H4 (cell line): Measurements from ENCODE around the gene TAOK2. TPM values are rescaled to one million over a fixed set of nuclear protein-coding genes. Genes with fewer than 3 reads are reported as not detected.
"Not testable (repeated sequence)": the region's sequence is repeated elsewhere in the genome, so short reads cannot be mapped to it uniquely, and the experiment has no call there.

Experiments
- DNase-seq: peaks from one replicate; pipeline ENCODE4 v3.0.0-alpha.2; 2015; ENCODE audit warnings: low spot score
- total RNA-seq: library from RNA; depleted of rRNA; stranded (reverse); fragments of >200 nt; shearing (Covaris generic); gene quantifications from 2 replicates; pipeline ENCODE4 v1.2.3, GENCODE V29; 2014; rRNA removed

The TAOK2 gene
- 11.6 and 17.2 TPM in 2 replicates for total RNA-seq

DNA sequence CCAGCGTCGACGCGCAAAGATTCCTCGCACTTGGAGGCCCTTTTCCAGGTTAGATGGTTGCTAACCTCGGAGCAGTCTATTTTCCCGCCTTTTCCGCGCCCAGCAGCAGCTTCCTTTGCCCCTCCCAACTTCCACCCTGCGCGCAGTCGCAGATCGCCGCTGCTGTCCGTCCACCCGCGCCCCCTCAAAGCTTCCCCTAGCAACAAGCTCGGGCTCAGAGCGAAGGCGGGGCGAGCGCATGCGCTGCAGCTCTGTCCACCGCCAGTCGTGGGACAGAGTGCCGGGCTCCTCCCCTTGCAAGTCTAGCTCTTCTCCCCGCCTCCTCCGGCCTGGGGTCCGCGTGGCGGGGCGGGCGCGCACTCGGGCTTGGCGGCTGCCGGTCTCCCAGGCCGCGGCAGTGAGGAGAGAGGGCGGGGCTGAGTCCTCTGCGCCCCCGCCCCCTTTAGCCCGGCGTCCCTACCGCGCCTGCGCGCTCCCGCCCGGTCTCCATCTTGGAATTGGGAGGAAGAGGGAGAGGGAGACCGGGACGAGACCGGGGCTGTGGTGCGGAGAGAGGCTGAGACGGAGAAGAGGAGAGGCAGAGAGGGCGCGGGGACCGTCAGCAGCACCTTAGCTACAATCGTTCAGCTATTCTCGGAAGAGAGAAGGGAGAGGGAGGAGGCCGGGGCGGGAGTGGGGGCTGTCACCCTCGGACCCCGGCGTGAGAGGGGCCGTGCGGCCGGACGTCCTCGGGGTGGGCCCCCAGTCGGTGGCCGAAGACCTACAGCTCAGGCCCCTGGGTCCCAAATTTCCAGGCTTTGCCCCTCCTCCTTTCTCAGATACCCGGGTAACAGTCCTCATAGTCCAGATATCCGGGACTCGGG, at the start of gene TAOK2:
Gene TAOK2, plus strand, starts transcription at position 485 of the 863 bp plus-strand sequence. CDS start 3,905 bp downstream, outside the sequence.
- peak; percentile 97 for DNase-seq

GRCh38 chr16:29925105-29925756, 48.4 kb upstream of the TAOK2 start:
- DNase-seq: no peak

DNA sequence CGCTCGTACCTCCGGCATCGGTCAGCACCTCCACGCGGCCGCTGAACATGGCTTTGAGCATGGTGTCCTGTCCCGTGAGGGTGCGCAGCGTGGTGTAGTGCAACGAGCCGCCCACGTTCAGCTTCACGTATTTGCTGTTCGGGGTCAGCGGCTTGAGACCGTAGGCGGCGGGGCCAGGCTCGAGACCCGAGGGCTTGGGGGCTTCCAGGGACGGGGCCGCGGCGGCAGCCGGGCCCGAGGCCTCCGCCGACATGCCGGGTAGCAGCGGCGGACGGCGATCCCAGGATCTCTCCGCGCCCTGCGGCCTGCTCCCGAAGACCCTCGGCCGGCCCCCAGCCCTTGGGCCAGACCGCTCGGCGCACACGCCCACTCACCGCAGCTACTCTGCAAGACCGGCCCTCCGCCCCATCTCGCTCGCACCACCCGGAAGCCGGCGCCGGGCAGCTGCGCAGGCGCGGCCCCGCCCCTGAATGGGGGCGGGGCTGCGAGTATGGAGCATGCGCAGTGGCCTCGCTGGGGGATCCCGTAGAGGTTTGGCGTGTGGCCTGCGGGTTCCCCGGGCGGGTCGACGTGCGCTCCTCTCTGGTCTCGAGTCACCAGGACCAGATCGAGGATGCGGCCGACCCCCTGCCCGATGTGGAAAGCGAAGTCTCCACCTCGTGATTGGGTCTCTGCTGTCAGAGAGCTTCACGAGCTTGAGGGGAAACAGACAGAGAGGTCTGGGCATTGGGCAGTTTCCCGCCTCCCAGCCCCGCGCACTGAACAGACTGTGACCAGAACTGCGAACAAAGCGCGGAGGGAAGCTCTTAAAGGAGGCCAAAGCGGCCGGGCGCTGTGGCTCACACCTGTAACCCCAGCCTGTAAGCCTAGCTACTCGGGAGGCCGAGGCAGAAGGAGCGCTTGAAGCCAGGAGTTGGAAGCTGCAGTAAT, 47.6 kb upstream of the TAOK2 start, which contains the start of gene KCTD13:
Gene KCTD13, minus strand, starts transcription at position 446 of the 930 bp plus-strand sequence. Its CDS starts 193 bp downstream, at position 253.
- DNase-seq: peak; percentile 53

- no peak for DNase-seq
Measured at GRCh38 chr16:29926711-29927052, 47.0 kb upstream of the TAOK2 start.

- DNase-seq: no peak
Measured at GRCh38 chr16:29927070-29927905, 46.4 kb upstream of the TAOK2 start.

- not testable (repeated sequence) for DNase-seq
Measured at GRCh38 chr16:29931750-29932149, 41.9 kb upstream of the TAOK2 start.

DNA sequence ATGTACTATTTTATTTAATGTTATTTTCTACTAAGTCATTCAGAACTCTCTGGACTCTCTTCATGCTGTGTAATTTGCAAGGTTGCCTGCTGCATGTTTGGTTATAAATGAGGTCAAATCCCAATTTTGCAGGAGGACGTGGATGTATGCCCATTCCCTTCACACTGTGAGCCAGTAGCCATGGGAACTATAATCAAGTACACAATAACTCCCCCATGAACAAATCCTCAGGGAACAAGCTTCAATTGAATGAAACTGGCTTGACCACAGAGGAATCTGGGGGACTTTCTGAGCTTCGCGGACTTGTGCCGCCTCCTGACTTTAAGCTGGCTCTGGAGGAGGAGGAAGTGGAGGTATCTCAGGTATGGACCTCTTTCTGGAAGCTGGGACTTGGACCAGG, 33.0 kb upstream of the TAOK2 start:
- no peak for DNase-seq

- DNase-seq: peak; percentile 97
Measured at GRCh38 chr16:29943846-29944799, 29.5 kb upstream of the TAOK2 start.

DNA sequence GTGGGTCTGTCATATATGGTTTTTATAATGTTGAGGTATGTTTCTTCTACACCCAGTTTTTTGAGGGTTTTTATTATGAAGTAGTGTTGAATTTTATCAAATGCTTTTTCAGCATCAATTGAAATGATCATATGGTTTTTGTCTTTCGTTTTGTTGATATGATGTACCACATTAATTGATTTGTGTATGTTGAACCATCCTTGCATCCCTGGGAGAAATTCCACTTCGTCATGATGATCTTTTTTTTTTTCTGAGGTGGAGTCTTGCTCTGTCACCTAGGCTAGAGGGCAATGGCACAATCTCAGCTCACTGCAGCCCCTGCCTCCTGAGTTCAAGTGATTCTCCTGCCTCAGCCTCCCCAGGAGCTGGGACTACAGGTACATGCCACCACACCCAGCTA, 25.8 kb upstream of the TAOK2 start:
- no peak for DNase-seq

- DNase-seq: no peak
Measured at GRCh38 chr16:29950806-29951461, 22.7 kb upstream of the TAOK2 start.

- DNase-seq: no peak
Measured at GRCh38 chr16:29951625-29952365, 21.9 kb upstream of the TAOK2 start.

- DNase-seq: no peak
Measured at GRCh38 chr16:29958756-29959155, 14.9 kb upstream of the TAOK2 start.

DNA sequence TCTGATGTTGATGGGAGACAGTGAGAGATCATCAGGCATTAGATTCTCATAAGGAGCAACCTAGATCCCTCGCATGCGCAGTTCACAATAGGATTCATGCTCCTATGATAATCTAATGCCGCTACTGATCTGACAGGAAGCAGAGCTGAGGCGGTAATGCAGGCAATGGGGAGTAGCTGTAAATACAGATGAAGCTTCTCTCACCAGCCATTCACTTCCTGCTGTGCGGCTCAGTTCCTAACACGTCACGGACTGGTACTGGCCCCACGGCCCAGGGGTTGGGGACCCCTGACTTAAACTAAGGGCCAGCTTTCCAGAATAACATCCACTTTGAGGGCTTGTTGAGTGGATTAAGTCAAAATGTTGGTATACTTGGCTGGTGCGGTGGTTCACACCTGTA, 14.4 kb upstream of the TAOK2 start:
- no peak for DNase-seq

DNA sequence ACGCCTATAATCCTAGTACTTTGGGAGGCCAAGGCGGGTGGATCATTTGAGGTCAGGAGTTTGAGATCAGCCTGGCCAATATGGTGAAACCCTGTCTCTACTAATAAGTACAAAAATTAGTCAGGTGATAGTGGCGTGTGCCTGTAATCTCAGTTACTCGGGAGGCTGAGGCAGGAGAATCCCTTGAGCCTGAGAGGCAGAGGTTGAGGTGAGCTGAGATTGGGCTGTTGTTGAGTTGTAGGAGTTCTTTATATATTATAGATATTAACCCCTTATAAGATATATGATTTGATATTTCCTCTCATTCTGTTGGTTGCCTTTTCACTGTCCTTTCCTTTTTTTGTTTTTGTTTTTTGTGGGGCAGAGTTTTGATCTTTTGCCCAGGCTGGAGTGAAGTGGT, 13.8 kb upstream of the TAOK2 start:
- DNase-seq: not testable (repeated sequence)

DNA sequence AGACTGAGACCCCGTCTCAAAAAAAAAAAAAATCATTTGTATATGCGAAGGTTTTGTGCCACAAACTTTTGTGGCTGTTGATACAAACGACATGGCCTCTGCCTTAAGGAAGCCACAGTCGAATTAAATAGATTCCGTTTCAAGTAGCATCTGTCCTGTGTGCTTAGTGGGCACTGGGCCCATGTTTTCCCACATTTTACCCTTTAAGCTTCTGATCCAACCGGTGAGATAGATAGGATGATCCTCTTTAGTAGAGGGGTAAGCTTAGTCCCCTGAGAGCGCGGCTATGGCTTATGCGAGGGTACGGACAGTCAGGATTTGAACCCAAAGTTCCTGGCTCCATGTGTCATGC, 12.6 kb upstream of the TAOK2 start:
- DNase-seq: no peak

GRCh38 chr16:29961479-29962343, 12.0 kb upstream of the TAOK2 start, which contains the start of gene TMEM219:
Gene TMEM219, plus strand, starts transcription at chr16:29962079. Its CDS starts 1,065 bp downstream, at chr16:29963144.
- DNase-seq: peak; percentile 73

- no peak for DNase-seq
Measured at GRCh38 chr16:29962344-29962994, 11.2 kb upstream of the TAOK2 start.
